Measurements from ENCODE around the gene AGTR1.
A peak's percentile ranks its signal among the peaks of the same experiment; 100 is the strongest.

AGTR1 gene

GRCh38 chr3:148755570-148755969 is 57.9 kb downstream of the AGTR1 start:
- in situ Hi-C loops (cut with HindIII; ENCODE audit: low sequenced_read_pairs) = no loop called here
- TF ChIP-seq, protein P1, sequence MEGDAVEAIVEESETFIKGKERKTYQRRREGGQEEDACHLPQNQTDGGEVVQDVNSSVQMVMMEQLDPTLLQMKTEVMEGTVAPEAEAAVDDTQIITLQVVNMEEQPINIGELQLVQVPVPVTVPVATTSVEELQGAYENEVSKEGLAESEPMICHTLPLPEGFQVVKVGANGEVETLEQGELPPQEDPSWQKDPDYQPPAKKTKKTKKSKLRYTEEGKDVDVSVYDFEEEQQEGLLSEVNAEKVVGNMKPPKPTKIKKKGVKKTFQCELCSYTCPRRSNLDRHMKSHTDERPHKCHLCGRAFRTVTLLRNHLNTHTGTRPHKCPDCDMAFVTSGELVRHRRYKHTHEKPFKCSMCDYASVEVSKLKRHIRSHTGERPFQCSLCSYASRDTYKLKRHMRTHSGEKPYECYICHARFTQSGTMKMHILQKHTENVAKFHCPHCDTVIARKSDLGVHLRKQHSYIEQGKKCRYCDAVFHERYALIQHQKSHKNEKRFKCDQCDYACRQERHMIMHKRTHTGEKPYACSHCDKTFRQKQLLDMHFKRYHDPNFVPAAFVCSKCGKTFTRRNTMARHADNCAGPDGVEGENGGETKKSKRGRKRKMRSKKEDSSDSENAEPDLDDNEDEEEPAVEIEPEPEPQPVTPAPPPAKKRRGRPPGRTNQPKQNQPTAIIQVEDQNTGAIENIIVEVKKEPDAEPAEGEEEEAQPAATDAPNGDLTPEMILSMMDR (IDR thresholded peaks at IDR 0.05; ENCODE audit: low read depth, low read length) = no peak

GRCh38 chr3:148756311-148756710 is 58.6 kb downstream of the AGTR1 start:
- H3K4me3 ChIP-seq (ENCODE audit: low read depth, low read length) = no peak overlapping the region
- TF ChIP-seq, protein P1 (IDR thresholded peaks at IDR 0.05; ENCODE audit: low read depth, low read length) = no peak
- in situ Hi-C loops (cut with HindIII; ENCODE audit: low sequenced_read_pairs) = no loop called here
- DNase-seq (ENCODE audit: low read depth, low spot score) = no peak

More at GRCh38 chr3:148755570-148755969, 57.9 kb downstream of the AGTR1 start:
- H3K4me3 ChIP-seq (ENCODE audit: low read depth, low read length) = no peak overlapping the region
- DNase-seq (ENCODE audit: low read depth, low spot score) = no peak

DNA sequence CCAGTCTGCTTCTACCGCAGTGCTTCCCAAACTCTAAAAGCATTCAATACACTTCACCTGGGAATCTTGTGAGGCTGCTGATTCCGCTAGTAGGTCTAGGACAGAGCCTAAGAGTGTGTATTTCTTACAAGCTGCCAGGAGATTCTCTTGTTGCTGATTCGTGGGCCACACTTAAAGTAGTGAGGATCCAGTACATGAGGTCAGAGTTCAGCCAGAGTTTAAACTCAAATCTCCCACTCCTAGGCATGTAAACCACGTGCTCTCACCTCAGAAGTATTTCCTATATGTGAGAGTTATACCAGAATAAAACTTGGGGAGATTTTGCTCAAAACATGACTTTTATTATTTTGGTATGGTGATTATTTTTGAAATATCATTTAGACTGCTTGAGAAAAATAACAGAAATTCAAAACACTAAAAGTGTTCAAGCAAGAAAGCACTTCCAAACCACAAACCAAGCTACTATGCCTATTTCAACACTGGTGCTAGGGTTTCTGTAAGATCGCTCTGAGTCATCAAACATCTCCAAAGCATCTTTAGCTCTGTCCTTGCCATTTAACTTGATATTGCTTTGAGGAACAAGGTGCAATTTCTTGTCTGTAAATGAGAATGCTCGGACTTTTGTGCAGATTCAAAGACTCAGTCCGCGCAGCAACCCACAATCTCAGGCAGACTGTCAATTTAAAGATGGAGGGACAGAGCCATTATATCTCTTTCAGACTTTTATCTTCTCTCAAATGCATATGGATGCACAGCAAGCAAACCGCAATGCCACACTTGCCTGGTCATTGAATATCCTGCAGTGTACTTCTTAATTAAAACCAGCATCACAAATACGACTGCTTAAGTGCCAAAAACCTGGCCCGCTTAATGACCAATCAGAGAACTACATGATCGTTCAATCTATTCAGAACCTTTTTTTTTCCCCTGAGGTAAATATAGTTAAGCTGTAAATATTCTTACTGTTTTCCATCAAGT is 59.8 kb downstream of the AGTR1 start:
- in situ Hi-C loops (cut with HindIII; ENCODE audit: low sequenced_read_pairs) = no loop called here
- TF ChIP-seq, protein P1 (IDR thresholded peaks at IDR 0.05; ENCODE audit: low read depth, low read length) = no peak
- no peak overlapping the region for H3K4me3 ChIP-seq (ENCODE audit: low read depth, low read length)
- DNase-seq (ENCODE audit: low read depth, low spot score) = peak; percentile 84

DNA sequence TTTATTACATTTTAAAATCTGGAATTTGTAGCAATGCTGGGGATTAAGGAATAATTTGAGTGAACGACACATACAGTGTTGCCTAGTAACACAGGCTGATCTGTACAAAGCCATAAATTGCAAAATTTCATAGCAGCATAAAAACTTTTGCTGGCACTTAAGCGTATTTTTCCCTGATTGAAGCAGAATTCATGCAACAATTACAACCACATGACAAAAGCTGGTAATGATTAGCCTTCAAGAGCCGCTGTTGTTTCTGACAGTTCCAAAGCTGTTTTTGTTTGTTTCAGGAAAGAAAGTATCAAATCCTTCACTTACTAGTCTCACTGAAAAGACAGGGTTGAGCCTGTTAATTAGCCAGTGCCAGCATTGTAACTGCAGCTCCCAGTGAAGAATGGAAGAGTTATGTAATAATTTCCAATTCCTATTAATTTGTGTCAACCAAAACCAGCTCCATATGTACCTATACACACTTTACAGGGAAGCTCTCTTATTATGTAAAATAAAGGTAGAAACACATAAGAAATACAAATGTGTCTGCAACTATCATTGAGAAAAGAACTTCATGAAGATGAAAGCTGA is 60.7 kb downstream of the AGTR1 start:
- TF ChIP-seq, protein P1 (IDR thresholded peaks at IDR 0.05; ENCODE audit: low read depth, low read length) = no peak
- no peak overlapping the region for H3K4me3 ChIP-seq (ENCODE audit: low read depth, low read length)
- no peak for DNase-seq (ENCODE audit: low read depth, low spot score)
- in situ Hi-C loops (cut with HindIII; ENCODE audit: low sequenced_read_pairs) = no loop called here

GRCh38 chr3:148759430-148759829 is 61.7 kb downstream of the AGTR1 start:
- in situ Hi-C loops (cut with HindIII; ENCODE audit: low sequenced_read_pairs) = no loop called here
- DNase-seq (ENCODE audit: low read depth, low spot score) = no peak
- TF ChIP-seq, protein P1 (IDR thresholded peaks at IDR 0.05; ENCODE audit: low read depth, low read length) = no peak
- no peak overlapping the region for H3K4me3 ChIP-seq (ENCODE audit: low read depth, low read length)

DNA sequence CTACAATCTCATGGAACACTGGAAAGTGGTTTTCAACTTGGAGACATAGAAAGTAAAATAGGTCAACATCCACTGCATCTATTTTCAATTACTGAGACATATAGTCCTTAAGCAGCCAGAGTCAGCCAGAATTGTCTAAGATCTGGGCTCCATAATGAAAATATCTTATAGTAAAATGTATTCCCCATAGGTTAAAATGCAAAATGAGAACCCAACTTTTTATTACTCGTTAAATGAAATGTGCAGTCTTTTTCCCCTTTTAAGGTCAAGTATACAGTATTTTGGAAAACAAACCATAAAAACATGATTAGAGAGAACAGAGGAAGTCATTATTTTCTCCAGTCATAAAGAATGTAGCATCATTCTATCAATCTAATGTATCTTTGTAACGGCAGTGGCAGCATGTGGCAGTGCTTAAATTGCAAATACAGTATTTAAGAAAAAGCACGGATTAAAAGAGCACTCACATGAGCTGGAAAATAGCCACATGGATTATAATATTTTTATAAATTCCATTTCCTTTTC is 65.5 kb downstream of the AGTR1 start:
- H3K4me3 ChIP-seq (ENCODE audit: low read depth, low read length) = no peak overlapping the region
- TF ChIP-seq, protein P1 (IDR thresholded peaks at IDR 0.05; ENCODE audit: low read depth, low read length) = no peak
- no peak for DNase-seq (ENCODE audit: low read depth, low spot score)
- in situ Hi-C loops (cut with HindIII; ENCODE audit: low sequenced_read_pairs) = no loop called here
